Astrocyte of the spinal cord (primary cell): Measurements from ENCODE around the gene RITA1.

ENCODE experiments used
- DNase-seq: peaks from one replicate; pipeline ENCODE4 v3.0.0; 2011; ENCODE audit warnings: low read depth, low spot score
- H3K4me3 ChIP-seq: 2 replicates; pipeline ENCODE4 v1.5.1; 2011; ENCODE audit warnings: low read depth, mild to moderate bottlenecking, low read length, moderate library complexity
- CTCF ChIP-seq: IDR thresholded peaks from 2 replicates; pipeline ENCODE4 v1.5.1; 2012; ENCODE audit warnings: low read depth, mild to moderate bottlenecking, low read length, inconsistent platforms
- in situ Hi-C: cut with HindIII; loops from 2 replicates; pipeline ENCODE4 v1.10.0; 2017; ENCODE audit warnings: low sequenced_read_pairs

RITA1 gene

DNA sequence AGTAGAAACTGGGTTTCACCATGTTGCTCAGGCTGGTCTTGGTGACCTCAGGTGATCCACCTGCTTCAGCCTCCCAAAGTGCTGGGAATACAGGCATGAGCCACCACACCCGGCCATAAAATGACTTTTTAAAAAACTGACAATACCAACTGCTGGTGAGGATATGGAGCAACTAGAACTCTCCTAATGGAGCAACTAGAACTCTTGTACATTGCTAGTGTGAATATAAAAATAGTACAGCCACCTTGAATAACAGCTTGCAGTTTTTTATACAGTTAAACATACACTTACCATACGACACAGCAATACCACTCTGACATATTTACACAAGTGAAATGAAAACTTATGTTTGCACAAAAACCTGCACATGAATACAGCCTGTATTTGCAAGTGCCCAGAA, 38.5 kb upstream of the RITA1 start:
- DNase-seq, result no peak
- no peak for TF ChIP-seq CTCF
- in situ Hi-C loops, result no loop called here

GRCh38 chr12:113149361-113150150, 36.0 kb upstream of the RITA1 start, which contains the start of gene CFAP73:
TSS of gene CFAP73 (plus strand) at chr12:113149724. CDS start at chr12:113149858, 134 bp downstream.
- TF ChIP-seq CTCF, result peak; percentile 7
- DNase-seq, result peak; percentile 85
- H3K4me3 ChIP-seq, result no peak within 1 kb of the TSS
- in situ Hi-C loops, result no loop called here

More for the DNA sequence above, 38.5 kb upstream of the RITA1 start:
- no peak overlapping the region for H3K4me3 ChIP-seq

GRCh38 chr12:113151655-113152054, 33.9 kb upstream of the RITA1 start:
- TF ChIP-seq CTCF, result no peak
- in situ Hi-C loops, result no loop called here
- H3K4me3 ChIP-seq, result no peak overlapping the region
- no peak for DNase-seq

DNA sequence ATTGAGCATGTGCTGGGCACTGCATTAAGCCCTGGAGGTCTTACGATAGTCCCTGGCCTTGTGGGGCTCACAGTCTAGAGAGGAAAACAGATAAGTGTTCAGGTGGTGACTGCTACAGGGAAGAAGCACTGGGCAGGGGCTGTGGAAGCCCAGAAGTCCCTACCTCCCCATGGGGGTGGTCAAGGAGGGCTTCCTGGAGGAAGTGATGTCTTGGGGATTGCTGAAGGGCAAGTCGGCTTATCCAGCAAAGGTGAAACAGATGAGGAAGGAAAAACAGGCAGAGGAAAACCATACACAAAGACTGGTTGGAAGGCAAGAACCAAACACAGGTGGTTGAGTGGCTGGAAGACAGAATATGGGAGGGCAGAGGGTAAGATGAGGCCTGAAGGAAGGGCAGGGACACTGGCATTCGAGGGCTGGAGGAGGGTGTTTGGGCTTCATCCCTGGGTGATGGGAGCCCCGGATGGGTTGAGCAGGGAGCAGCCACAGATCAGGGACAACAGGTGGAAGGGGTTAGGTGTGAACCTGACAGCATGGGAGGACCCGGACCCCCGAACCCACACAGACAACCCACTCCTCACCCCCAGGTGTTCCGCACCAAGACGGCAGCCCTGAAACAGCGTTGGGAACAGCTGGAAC, 33.2 kb upstream of the RITA1 start:
- in situ Hi-C loops, result no loop called here
- DNase-seq, result no peak
- TF ChIP-seq CTCF, result no peak
- H3K4me3 ChIP-seq, result no peak overlapping the region

DNA sequence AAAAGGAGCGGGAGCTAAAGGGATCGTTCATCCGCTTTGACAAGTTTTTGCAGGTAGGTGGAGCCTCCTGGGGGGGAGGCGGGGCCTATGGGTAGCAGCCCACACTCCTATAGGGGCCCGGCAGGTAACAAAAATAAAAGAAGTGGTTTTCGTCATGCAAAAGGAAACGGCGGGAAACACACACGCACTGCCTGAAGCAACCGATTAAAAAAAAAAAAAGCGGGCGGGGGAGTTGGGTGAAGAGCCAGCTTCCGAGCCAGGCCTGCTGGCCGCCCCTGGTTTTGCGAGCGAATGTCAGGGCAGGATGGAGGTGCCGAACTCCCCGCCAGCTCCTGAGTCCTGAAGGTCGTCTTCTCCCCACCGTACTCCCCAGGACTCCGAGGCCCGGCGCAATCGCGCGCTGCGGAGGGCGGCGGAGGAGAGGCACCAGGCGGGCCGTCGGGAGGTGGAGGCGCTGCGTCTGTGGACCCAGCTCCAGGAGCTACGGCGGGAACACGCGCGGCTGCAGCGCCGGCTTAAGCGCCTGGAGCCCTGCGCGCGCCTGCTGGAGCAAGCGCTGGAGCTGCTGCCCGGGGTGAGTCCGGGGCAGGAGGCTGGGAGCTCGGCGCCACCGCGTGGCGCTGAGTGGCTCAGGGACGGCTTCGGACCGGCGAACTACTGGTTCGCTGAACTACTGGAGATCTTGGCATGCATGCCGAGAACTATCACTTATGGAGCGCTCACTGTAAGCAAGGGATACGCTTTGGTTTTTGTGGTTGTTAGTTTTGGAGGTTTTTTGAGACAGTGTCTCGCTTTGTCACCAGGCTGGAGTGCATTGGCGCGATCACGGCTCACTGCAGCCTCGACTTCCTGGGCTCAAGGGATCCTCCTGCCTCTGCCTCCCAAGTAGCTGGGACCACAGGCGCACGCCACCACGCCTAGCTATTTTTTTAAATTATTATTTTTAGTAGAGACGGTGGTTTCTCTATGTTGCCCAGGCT, 32.4 kb upstream of the RITA1 start:
- DNase-seq, result peak; percentile 76
- TF ChIP-seq CTCF, result peak; percentile 55
- peak overlapping the region; percentile 20 for H3K4me3 ChIP-seq
- in situ Hi-C loops, result no loop called here

GRCh38 chr12:113154351-113154973, 31.1 kb upstream of the RITA1 start:
- no peak overlapping the region for H3K4me3 ChIP-seq
- in situ Hi-C loops, result no loop called here
- no peak for TF ChIP-seq CTCF
- DNase-seq, result no peak
